HepG2 (cell line): Measurements from ENCODE around the gene LMCD1. TPM values are rescaled to one million over a fixed set of nuclear protein-coding genes. Genes with fewer than 3 reads are reported as not detected.

Experiments used
- ATAC-seq: fragments of 200-7000 bp; cut with Tn5 transposase; 3 replicates; pipeline ENCODE4 v1.9.1; 2020; ENCODE audit warnings: mild to moderate bottlenecking, moderate library complexity
- BruUV-seq: library from RNA; stranded (reverse); fragments of 400-500 nt; replicated peaks from 2 replicates; lab custom pipeline; 2021; lab: Mats Ljungman, UMichigan
- CTCF ChIA-PET: fragments of 300-600 bp; formaldehyde crosslinking; extraction: SDS; loops from one replicate; lab custom pipeline; 2021; ENCODE audit warnings: low total read pairs, inconsistent platforms, low intra/inter-chr PET ratio; lab: Yijun Ruan, JAX
- POLR2A ChIA-PET: fragments of 350-600 bp; sonication (Branson Sonifier 250); formaldehyde crosslinking; loops from one replicate; lab custom pipeline; 2020; ENCODE audit warnings: antibody characterized with exemption, inconsistent platforms; lab: Yijun Ruan, JAX
- DNase-seq: peaks from one replicate; pipeline ENCODE4 v3.0.0-alpha.2; 2015; ENCODE audit warnings: low spot score
- FAIRE-seq: peaks from 3 replicates; lab custom pipeline; 2011; peaks lifted over from hg19 to GRCh38; lab: Jason Lieb, UNC
- H2AFZ ChIP-seq: one replicate; pipeline ENCODE4 v1.6.1; 2011; ENCODE audit warnings: low read length, inconsistent platforms
- H3K27ac ChIP-seq: fragments of 300-600 bp; 3 replicates; pipeline ENCODE4 v1.8.0; 2011; ENCODE audit warnings: mixed run types, mild to moderate bottlenecking, mixed read lengths, low read length, inconsistent platforms; ENCODE audit not compliant: insufficient read depth; ENCODE audit errors: extremely low read length
- H3K27me3 ChIP-seq, 2 experiments: fragments of 200-600 bp in 1 of 2; 2 replicates in 1 of 2; 3 replicates in 1 of 2; pipeline versions ENCODE4 v1.6.0 to v1.8.0; 2011; ENCODE audit warnings: low read length in 2 of 2, mild to moderate bottlenecking in 2 of 2, moderate library complexity in 2 of 2, inconsistent platforms in 1 of 2; ENCODE audit not compliant: insufficient read depth in 2 of 2, control insufficient read depth in 1 of 2
- H3K36me3 ChIP-seq, 2 experiments: fragments of 200-600 bp in 1 of 2; replicated peaks in 1 of 2; 2 replicates in 1 of 2; 3 replicates in 1 of 2; pipeline versions ENCODE4 v1.5.1 to v1.8.0; 2011; ENCODE audit warnings: low read length in 2 of 2, inconsistent platforms in 1 of 2; ENCODE audit not compliant: insufficient read depth in 2 of 2, control insufficient read depth in 1 of 2
- H3K4me1 ChIP-seq: 2 replicates; pipeline ENCODE4 v1.5.1; 2012; ENCODE audit warnings: low read length, inconsistent platforms; ENCODE audit not compliant: insufficient read depth
- H3K4me2 ChIP-seq: 2 replicates; pipeline ENCODE4 v1.6.0; 2011; ENCODE audit warnings: low read depth, low read length, inconsistent platforms
- H3K4me3 ChIP-seq, 3 experiments: fragments of 200-600 bp in 1 of 3; sonication (generic), shearing (Covaris generic) in 1 of 3; replicated peaks in 1 of 3; 2 replicates each; pipeline ENCODE4 v1.5.1; 2011 to 2016; ENCODE audit warnings: low read length in 3 of 3, inconsistent platforms in 2 of 3, low read depth in 2 of 3, mild to moderate bottlenecking in 2 of 3, control low read depth in 1 of 3, mixed read lengths in 1 of 3; ENCODE audit not compliant: insufficient read depth in 1 of 3
- H3K79me2 ChIP-seq: one replicate; pipeline ENCODE4 v1.6.1; 2011; ENCODE audit warnings: low read length, inconsistent platforms; ENCODE audit not compliant: insufficient read depth
- H3K9ac ChIP-seq: 2 replicates; pipeline ENCODE4 v1.6.0; 2011; ENCODE audit warnings: mild to moderate bottlenecking, low read depth, low read length, inconsistent platforms; ENCODE audit not compliant: insufficient read depth
- H3K9me3 ChIP-seq: 2 replicates; pipeline ENCODE4 v1.5.1; 2012; ENCODE audit warnings: mild to moderate bottlenecking, low read length
- H4K20me1 ChIP-seq: 2 replicates; pipeline ENCODE4 v1.6.0; 2011; ENCODE audit warnings: inconsistent platforms, mild to moderate bottlenecking, low read length, moderate library complexity; ENCODE audit not compliant: insufficient read depth
- MAFK ChIP-seq, 2 experiments: IDR thresholded peaks in 1 of 2; conservative IDR thresholded peaks in 1 of 2; 2 replicates each; pipeline ENCODE4 v1.6.1; 2011; ENCODE audit warnings: improper control_type of control experiment in 2 of 2, low read length in 2 of 2
- NPAS2 ChIP-seq: sonication (generic); formaldehyde crosslinking; IDR thresholded peaks from 2 replicates; pipeline ENCODE4 v1.8.0; 2022; ENCODE audit warnings: mild to moderate bottlenecking, missing genetic modification reagents, borderline replicate concordance
- WGBS: methylation state at CpG from one replicate; pipeline ENCODE4 v1.1.6; 2017; ENCODE audit warnings: low lambda C conversion rate; 5-methylcytosine and 5-hydroxymethylcytosine counted together
- in situ Hi-C: cut with HindIII; loops from 2 replicates; pipeline ENCODE4 v1.10.0; 2017; ENCODE audit warnings: low pct_unique_long_range_greater_than_20kb; ENCODE audit not compliant: extremely low pct_ligation_motif_present
- intact Hi-C: fragments of 100-400 bp; cut with micrococcal nuclease; formaldehyde crosslinking; loops from one replicate; pipeline ENCODE4 v1.10.0; 2022; ENCODE audit not compliant: unreplicated experiment
- polyA plus RNA-seq, 8 experiments: library from polyadenylated mRNA; depleted of rRNA in 3 of 8; stranded (reverse) in 7 of 8; unstranded in 1 of 8; fragments of >200 nt; fragmentation: Illumina TruSeq in 4 of 8; extraction: Trizol in 4 of 8; gene quantifications; 2 replicates each; pipeline versions ENCODE4 v1.2.1 to v1.2.3, GENCODE V29; 2011 to 2016; ENCODE audit warnings: low read depth in 4 of 8, missing spikeins in 1 of 8, mixed read lengths in 1 of 8; ENCODE audit not compliant: insufficient read depth in 1 of 8
- total RNA-seq, 5 experiments: library from RNA; depleted of rRNA; stranded (reverse); fragments of >200 nt; fragmentation: Illumina TruSeq; extraction: Trizol; gene quantifications; 2 replicates each; pipeline ENCODE4 v1.2.3, GENCODE V29; 2016; ENCODE audit warnings: low read depth in 1 of 5
- TF ChIP-seq, protein P1 (sequence below): sonication (generic); formaldehyde crosslinking; IDR thresholded peaks from 2 replicates; pipeline ENCODE4 v1.4.0; 2020; ENCODE audit warnings: missing genetic modification reagents
- TF ChIP-seq, protein P2 (sequence below): sonication (generic); formaldehyde crosslinking; IDR thresholded peaks from 2 replicates; pipeline ENCODE4 v1.9.0; 2021; ENCODE audit warnings: missing genetic modification reagents, borderline replicate concordance

Gene LMCD1
- total and polyA plus RNA-seq, 2 of the 13 experiments (the other 11 are each of a cell fraction or from before 2014, with no cell fraction given) = 6.2 to 7.1 TPM

DNA sequence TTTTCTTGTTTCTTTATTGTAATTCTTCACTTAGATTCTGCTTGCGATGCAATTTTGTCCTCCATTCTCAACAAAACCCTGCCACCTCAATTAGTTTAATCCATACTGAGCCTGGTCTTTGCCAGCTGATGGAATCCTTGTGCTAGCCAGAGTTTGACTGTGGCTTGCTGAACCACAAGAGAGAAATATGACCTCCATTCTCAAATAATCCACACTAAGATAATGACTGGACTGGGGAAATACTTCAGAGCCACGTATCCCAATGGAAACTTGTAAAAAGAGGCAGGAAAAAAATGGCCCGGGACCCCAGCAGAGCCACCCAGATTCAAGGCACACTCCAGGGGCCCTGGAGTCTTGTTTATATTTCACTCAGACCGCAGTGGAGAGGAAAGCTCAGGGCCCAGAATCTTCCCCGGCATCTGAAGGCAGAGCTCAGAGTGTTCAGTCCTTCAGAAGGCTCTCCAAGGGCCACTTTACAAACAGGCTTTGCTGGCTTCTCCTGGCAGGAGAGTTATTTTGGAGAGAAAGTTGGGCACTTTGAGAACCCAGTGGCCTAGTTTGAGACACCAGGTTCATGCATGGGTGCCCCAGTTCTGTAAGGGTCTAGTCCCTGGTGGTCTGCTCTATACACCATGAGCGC lies 80.3 kb downstream of the LMCD1 start:
- 55% methylated on average over 4 of the region's 6 CpGs for WGBS
- H3K9ac ChIP-seq = no peak overlapping the region
- no peaks in the 10 kb centered on the region; a peak in 2 of 5 replicates for H3K27me3 ChIP-seq
- ChIA-PET POLR2A (no interaction called here), CTCF (no interaction called here)
- H4K20me1 ChIP-seq = no peaks in the 10 kb centered on the region
- H3K4me1 ChIP-seq = no peaks in the 10 kb centered on the region; the same call in 1 of the 2 replicates
- no peak overlapping the region for H3K27ac ChIP-seq
- FAIRE-seq (no peak), DNase-seq (no peak), ATAC-seq (no peak)
- H3K4me3 ChIP-seq = no peak overlapping the region
- no peaks in the 10 kb centered on the region for H3K79me2 ChIP-seq
- TF ChIP-seq, protein P1, sequence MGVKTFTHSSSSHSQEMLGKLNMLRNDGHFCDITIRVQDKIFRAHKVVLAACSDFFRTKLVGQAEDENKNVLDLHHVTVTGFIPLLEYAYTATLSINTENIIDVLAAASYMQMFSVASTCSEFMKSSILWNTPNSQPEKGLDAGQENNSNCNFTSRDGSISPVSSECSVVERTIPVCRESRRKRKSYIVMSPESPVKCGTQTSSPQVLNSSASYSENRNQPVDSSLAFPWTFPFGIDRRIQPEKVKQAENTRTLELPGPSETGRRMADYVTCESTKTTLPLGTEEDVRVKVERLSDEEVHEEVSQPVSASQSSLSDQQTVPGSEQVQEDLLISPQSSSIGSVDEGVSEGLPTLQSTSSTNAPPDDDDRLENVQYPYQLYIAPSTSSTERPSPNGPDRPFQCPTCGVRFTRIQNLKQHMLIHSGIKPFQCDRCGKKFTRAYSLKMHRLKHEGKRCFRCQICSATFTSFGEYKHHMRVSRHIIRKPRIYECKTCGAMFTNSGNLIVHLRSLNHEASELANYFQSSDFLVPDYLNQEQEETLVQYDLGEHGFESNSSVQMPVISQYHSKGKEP (CRISPR knock-in tag) = no peak
- peak in 1 of 2 experiments; percentile 25; a peak in 1 of 4 replicates for TF ChIP-seq MAFK (conservative IDR thresholded peaks at IDR 0.05 in 1 of 2, IDR thresholded peaks at IDR 0.05 in 1 of 2; ENCODE audit: low read length in 2 of 2)
- no peak overlapping the region for H3K4me2 ChIP-seq
- in situ Hi-C loops (no loop called here), intact Hi-C loops (no loop called here)
- no peaks in the 10 kb centered on the region for H3K36me3 ChIP-seq
- H2AFZ ChIP-seq = no peak overlapping the region
- no TSS peak for BruUV-seq
- H3K9me3 ChIP-seq = no peaks in the 10 kb centered on the region

DNA sequence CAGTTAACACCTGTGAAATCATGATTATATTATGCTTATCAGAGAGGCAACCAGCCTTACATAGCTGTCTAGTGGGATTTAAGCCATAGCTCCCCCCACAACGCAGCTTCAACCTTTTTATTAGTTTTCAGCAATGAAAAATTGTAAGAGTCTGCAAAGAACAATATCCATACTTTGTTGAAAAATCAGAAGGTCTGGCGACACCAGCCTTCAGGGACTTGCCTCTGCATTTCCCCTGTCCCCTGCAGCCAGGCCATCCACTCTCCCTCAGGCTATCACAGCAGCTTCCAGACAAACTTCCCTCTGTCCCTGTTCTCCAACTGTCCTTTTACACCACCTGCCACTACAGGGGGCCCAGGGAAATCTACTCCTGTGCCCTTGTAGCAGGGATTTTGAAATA lies 83.0 kb downstream of the LMCD1 start:
- Histone ChIP-seq H3K36me3 (no peaks in the 10 kb centered on the region), H3K9me3 (no peaks in the 10 kb centered on the region), H3K27me3 (no peaks in the 10 kb centered on the region; a peak in 2 of 5 replicates), H3K4me1 (no peaks in the 10 kb centered on the region; the same call in 1 of the 2 replicates), H3K27ac (no peak overlapping the region), H3K4me2 (no peak overlapping the region), H4K20me1 (no peaks in the 10 kb centered on the region), H3K79me2 (no peaks in the 10 kb centered on the region), H2AFZ (no peak overlapping the region), H3K4me3 (no peak overlapping the region), H3K9ac (no peak overlapping the region)
- in situ Hi-C loops (no loop called here), intact Hi-C loops (no loop called here)
- CTCF ChIA-PET = no interaction called here
- ATAC-seq (no peak), FAIRE-seq (no peak), DNase-seq (no peak)
- no peak for TF ChIP-seq NPAS2 (CRISPR knock-in tag)
- TF ChIP-seq, protein P2, sequence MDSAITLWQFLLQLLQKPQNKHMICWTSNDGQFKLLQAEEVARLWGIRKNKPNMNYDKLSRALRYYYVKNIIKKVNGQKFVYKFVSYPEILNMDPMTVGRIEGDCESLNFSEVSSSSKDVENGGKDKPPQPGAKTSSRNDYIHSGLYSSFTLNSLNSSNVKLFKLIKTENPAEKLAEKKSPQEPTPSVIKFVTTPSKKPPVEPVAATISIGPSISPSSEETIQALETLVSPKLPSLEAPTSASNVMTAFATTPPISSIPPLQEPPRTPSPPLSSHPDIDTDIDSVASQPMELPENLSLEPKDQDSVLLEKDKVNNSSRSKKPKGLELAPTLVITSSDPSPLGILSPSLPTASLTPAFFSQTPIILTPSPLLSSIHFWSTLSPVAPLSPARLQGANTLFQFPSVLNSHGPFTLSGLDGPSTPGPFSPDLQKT = no peak
- WGBS = 25% methylated on average over 2 of the region's 2 CpGs
- POLR2A ChIA-PET = no interaction called here
- BruUV-seq = no TSS peak
